PC-3 (cell line): ENCODE measurements around the gene CYP1A1.

Experiments used
- EZH2phosphoT487 ChIP-seq: fragments of 300-600 bp; sonication (generic); IDR thresholded peaks from 2 replicates; pipeline ENCODE4 v1.6.1; 2018; ENCODE audit warnings: mild to moderate bottlenecking, antibody characterized with exemption, low read length, borderline replicate concordance
- TF ChIP-seq, protein P1 (sequence below): fragments of 300-600 bp; sonication (generic); conservative IDR thresholded peaks from 2 replicates; pipeline ENCODE4 v1.5.1; 2017; ENCODE audit warnings: antibody characterized with exemption, low read depth, mild to moderate bottlenecking, low read length

DNA sequence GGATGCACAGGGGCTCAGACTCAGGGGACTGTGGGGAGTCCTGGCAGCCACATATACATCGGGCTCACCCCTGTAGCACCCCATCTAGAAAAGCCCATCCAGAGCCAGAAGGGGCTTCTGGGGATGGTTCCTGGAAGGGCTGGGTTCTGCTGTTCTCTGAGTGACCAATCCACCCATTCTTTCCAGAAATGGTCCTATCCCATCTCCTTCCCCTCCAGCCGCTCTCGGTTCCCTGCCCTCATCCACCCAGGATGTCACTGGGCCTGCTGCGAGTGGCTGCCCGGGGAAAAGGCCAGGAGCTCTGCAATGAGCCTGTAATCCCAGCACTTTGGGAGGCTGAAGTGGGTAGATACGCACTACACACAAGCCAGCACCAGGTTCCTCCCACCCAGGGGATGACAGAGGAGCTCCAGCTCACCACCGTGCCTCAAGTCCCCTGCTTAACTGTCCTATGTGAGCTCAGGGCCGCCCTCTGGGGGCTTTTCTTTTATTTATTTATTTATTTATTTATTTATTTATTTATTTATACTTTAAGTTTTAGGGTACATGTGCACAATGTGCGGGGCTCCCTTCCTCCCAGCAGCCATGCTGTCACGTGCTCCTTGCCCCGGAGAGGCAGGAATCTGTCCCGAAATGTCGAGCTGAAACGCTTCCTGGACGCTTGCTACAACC is 42.9 kb upstream of the CYP1A1 start:
- TF ChIP-seq, protein P1, sequence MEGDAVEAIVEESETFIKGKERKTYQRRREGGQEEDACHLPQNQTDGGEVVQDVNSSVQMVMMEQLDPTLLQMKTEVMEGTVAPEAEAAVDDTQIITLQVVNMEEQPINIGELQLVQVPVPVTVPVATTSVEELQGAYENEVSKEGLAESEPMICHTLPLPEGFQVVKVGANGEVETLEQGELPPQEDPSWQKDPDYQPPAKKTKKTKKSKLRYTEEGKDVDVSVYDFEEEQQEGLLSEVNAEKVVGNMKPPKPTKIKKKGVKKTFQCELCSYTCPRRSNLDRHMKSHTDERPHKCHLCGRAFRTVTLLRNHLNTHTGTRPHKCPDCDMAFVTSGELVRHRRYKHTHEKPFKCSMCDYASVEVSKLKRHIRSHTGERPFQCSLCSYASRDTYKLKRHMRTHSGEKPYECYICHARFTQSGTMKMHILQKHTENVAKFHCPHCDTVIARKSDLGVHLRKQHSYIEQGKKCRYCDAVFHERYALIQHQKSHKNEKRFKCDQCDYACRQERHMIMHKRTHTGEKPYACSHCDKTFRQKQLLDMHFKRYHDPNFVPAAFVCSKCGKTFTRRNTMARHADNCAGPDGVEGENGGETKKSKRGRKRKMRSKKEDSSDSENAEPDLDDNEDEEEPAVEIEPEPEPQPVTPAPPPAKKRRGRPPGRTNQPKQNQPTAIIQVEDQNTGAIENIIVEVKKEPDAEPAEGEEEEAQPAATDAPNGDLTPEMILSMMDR: no peak
- TF ChIP-seq EZH2phosphoT487: no peak
